GM12878 (cell line): ENCODE results near the gene UBC. TPM values are rescaled to one million over a fixed set of nuclear protein-coding genes. Genes with fewer than 3 reads are reported as not detected.

Experiments used
- BACH1 ChIP-seq: fragments of 450-650 bp; IDR thresholded peaks from 2 replicates; pipeline ENCODE4 v1.6.1; 2017; ENCODE audit warnings: mild to moderate bottlenecking, borderline replicate concordance
- CBFB ChIP-seq: IDR thresholded peaks from 2 replicates; pipeline ENCODE4 v1.6.1; 2016; ENCODE audit warnings: antibody characterized with exemption, low read depth
- CBX5 ChIP-seq: sonication (generic); IDR thresholded peaks from 2 replicates; pipeline ENCODE4 v1.6.1; 2016; ENCODE audit warnings: low read depth, moderate library complexity, mild to moderate bottlenecking, inconsistent platforms
- CREM ChIP-seq: IDR thresholded peaks from 2 replicates; pipeline ENCODE4 v1.6.1; 2014; ENCODE audit warnings: antibody characterized with exemption, low read depth
- CTCF ChIP-seq, 3 experiments: IDR thresholded peaks in 2 of 3; conservative IDR thresholded peaks in 1 of 3; 2 replicates each; pipeline ENCODE4 v1.5.1; 2011; ENCODE audit warnings: low read depth in 3 of 3, low read length in 3 of 3, mild to moderate bottlenecking in 3 of 3, control low read depth in 2 of 3, moderate library complexity in 2 of 3, inconsistent platforms in 1 of 3, mixed read lengths in 1 of 3; ENCODE audit not compliant: control insufficient read depth in 2 of 3, insufficient read depth in 1 of 3; ENCODE audit errors: extremely low read depth in 1 of 3
- CUX1 ChIP-seq: IDR thresholded peaks from 2 replicates; pipeline ENCODE4 v1.6.1; 2012; ENCODE audit warnings: improper control_type of control experiment, low read depth, low read length; ENCODE audit not compliant: insufficient replicate concordance
- FOXM1 ChIP-seq: IDR thresholded peaks from 2 replicates; pipeline ENCODE4 v1.6.1; 2012; ENCODE audit warnings: low read depth, mild to moderate bottlenecking, inconsistent platforms, low read length, moderate library complexity
- HDGF ChIP-seq: fragments of 450-650 bp; IDR thresholded peaks from 2 replicates; pipeline ENCODE4 v1.6.1; 2016; ENCODE audit warnings: antibody characterized with exemption
- KLF5 ChIP-seq: fragments of 450-650 bp; IDR thresholded peaks from 2 replicates; pipeline ENCODE4 v1.6.1; 2014; ENCODE audit warnings: mild to moderate bottlenecking; ENCODE audit not compliant: partially characterized antibody
- MLLT1 ChIP-seq: fragments of 450-650 bp; IDR thresholded peaks from 2 replicates; pipeline ENCODE4 v1.6.1; 2016; ENCODE audit warnings: mild to moderate bottlenecking
- NFYA ChIP-seq: IDR thresholded peaks from 2 replicates; pipeline ENCODE4 v1.6.1; 2011; ENCODE audit warnings: low read depth, mild to moderate bottlenecking, low read length, improper control_type of control experiment, borderline replicate concordance
- RAD21 ChIP-seq: IDR thresholded peaks from 2 replicates; pipeline ENCODE4 v1.6.1; 2011; ENCODE audit warnings: mild to moderate bottlenecking, low read depth, low read length, moderate library complexity; ENCODE audit not compliant: insufficient read depth
- RELA ChIP-seq: fragments of 450-650 bp; IDR thresholded peaks from 2 replicates; pipeline ENCODE4 v1.8.0; 2014; ENCODE audit warnings: borderline replicate concordance; ENCODE audit not compliant: partially characterized antibody
- RUNX3 ChIP-seq: IDR thresholded peaks from 2 replicates; pipeline ENCODE4 v1.6.1; 2012; ENCODE audit warnings: low read length, inconsistent platforms
- SKIL ChIP-seq: fragments of 450-650 bp; IDR thresholded peaks from 2 replicates; pipeline ENCODE4 v1.6.1; 2017; ENCODE audit warnings: mild to moderate bottlenecking, low read depth, inconsistent platforms; ENCODE audit not compliant: poor library complexity, severe bottlenecking
- STAT3 ChIP-seq: IDR thresholded peaks from 2 replicates; pipeline ENCODE4 v1.6.1; 2011; ENCODE audit warnings: low read depth, low read length, improper control_type of control experiment
- TCF7 ChIP-seq: IDR thresholded peaks from 2 replicates; pipeline ENCODE4 v1.6.1; 2014; ENCODE audit warnings: antibody characterized with exemption, borderline replicate concordance
- polyA plus RNA-seq, 11 experiments: library from polyadenylated mRNA; depleted of rRNA in 4 of 11; unstranded in 6 of 11; stranded (reverse) in 5 of 11; fragments of >200 nt; fragmentation: Nextera tagmentation in 4 of 11; fragmentation: Illumina TruSeq in 1 of 11; extraction: Ambion mirVana in 4 of 11; extraction: Trizol in 1 of 11; gene quantifications; 1 replicate in 1 of 11; 2 replicates in 10 of 11; pipeline versions ENCODE4 v1.2.1 to v1.2.3, GENCODE V29; 2011 to 2016; ENCODE audit warnings: inconsistent platforms in 2 of 11, missing spikeins in 2 of 11, low read depth in 1 of 11
- total RNA-seq, 4 experiments: library from RNA; depleted of rRNA in 3 of 4; stranded (reverse); fragments of >200 nt in 3 of 4; fragmentation: Illumina TruSeq in 1 of 4; extraction: Trizol in 1 of 4; gene quantifications; 2 replicates each; pipeline versions ENCODE4 v1.2.1 to v1.2.3, GENCODE V29; 2013 to 2021

The UBC gene
- total and polyA plus RNA-seq, 10 of the 15 experiments (the other 5 are each of a cell fraction or from before 2014, with no cell fraction given) = 653 to 1,666 (median 874) TPM

- TF ChIP-seq CUX1 = no peak
- TF ChIP-seq STAT3 = 0 out of 2 replicates have a peak, but pooled peaks have one; percentile 82
- peak; percentile 48; the same call in 1 of the 2 replicates for TF ChIP-seq CREM
- TF ChIP-seq CTCF (IDR thresholded peaks at IDR 0.05 in 2 of 3, conservative IDR thresholded peaks at IDR 0.05 in 1 of 3; ENCODE audit: control insufficient read depth in 2 of 3, extremely low read depth in 1 of 3, insufficient read depth in 1 of 3, low read depth in 3 of 3, low read length in 3 of 3) = peak; percentile 91 to 100 (median 99); a peak in 5 of 6 replicates
- no peak for TF ChIP-seq TCF7
- 0 out of 2 replicates have a peak, but pooled peaks have one; percentile 17 for TF ChIP-seq HDGF
- peak; percentile 75 for TF ChIP-seq SKIL
- TF ChIP-seq RELA = no peak
- 0 out of 2 replicates have a peak, but pooled peaks have one; percentile 63 for TF ChIP-seq CBX5
- TF ChIP-seq CBFB = peak; percentile 96
- no peak for TF ChIP-seq BACH1
- peak; percentile 98 for TF ChIP-seq RAD21
- TF ChIP-seq RUNX3 = peak; percentile 99
- peak; percentile 90 for TF ChIP-seq FOXM1
- TF ChIP-seq MLLT1 = peak; percentile 54; the same call in 1 of the 2 replicates
- TF ChIP-seq KLF5 = peak; percentile 35
- peak; percentile 29; the same call in 1 of the 2 replicates for TF ChIP-seq NFYA
Measured at GRCh38 chr12:124906606-124907261, 7.7 kb downstream of the UBC start (continued).
